22Rv1 (cell line): Measurements from ENCODE around the gene CCNT2.

ENCODE experiments used
- CTCF ChIP-seq: fragments of 450-650 bp; IDR thresholded peaks from 2 replicates; pipeline ENCODE4 v1.5.1; 2017; ENCODE audit warnings: mild to moderate bottlenecking
- ZFX ChIP-seq: fragments of 450-650 bp; IDR thresholded peaks from 2 replicates; pipeline ENCODE4 v1.6.1; 2017; ENCODE audit warnings: antibody characterized with exemption, borderline replicate concordance

- no peak for TF ChIP-seq CTCF
- no peak for TF ChIP-seq ZFX
Measured at GRCh38 chr2:134944975-134945374, 26.4 kb downstream of the CCNT2 start.
